ENCODE measurements around the gene REPS1. TPM values are rescaled to one million over a fixed set of nuclear protein-coding genes. Genes with fewer than 3 reads are reported as not detected.
"Not testable (repeated sequence)": the region's sequence is repeated elsewhere in the genome, so short reads cannot be mapped to it uniquely, and the experiment has no call there.

Gene REPS1
- total RNA-seq, 2 donors from 2014 or later = 92.0 to 92.9 TPM

DNA sequence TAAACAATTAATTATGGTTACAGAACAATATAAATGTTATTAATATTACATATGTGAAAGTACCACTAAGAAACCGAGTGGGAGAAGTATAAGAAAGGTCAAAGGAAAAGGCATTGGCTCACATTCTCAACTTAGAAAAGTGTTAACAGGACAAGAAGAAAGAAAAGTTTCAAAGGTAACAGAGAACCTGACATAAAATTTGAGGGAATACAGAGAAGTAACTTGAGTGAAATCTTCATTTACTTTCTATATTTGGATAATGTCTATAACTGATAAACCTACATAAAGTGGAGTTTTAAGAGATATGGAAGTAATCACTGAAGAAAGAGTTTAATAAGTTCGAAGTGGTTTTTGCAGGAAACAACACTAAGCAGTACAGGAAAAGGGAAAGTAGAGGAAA is 30.1 kb downstream of the REPS1 start:
- ATAC-seq (replicated peaks in 1 of 2) = no peak
- peak overlapping the region; percentile 82 for H3K27ac Mint-ChIP-seq
- H3K4me3 Mint-ChIP-seq = peak overlapping the region in 1 of 2 donors; percentile 58
- no peaks in the 10 kb centered on the region for H3K27me3 Mint-ChIP-seq (ENCODE audit: low read depth)
- H3K36me3 Mint-ChIP-seq (ENCODE audit: insufficient read depth in 2 of 2) = peaks cover 2 to 5% of the 10 kb centered on the region in 2 donors
- no peak for DNase-seq
- H3K4me1 Mint-ChIP-seq (ENCODE audit: low read depth) = peaks cover 52% of the 10 kb centered on the region
- H3K9me3 Mint-ChIP-seq = no peaks in the 10 kb centered on the region

DNA sequence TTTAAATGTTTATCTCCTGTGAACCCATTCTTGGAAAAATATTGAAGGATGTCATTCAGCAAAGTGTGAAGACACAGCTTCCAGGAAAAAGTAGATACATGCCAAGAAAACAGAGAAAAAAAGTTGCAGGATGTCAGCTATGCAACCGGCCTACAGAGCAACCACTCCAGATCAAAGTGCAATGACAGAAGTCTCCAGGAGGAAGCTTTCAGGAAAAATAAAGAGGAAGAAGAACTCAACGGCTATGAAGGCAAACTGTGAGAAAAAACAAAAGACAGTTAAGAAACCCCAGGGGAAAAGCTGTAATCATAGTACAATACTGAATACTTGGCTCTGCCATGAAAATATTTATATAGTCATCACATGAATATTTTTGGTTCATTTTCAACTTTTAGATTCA is 30.6 kb downstream of the REPS1 start:
- Mint-ChIP-seq H3K27ac (no peak overlapping the region), H3K27me3 (ENCODE audit: low read depth) (no peaks in the 10 kb centered on the region), H3K36me3 (ENCODE audit: insufficient read depth in 2 of 2) (peaks cover 2 to 5% of the 10 kb centered on the region in 2 donors), H3K9me3 (no peaks in the 10 kb centered on the region), H3K4me1 (ENCODE audit: low read depth) (peaks cover 57% of the 10 kb centered on the region), H3K4me3 (peak overlapping the region in 1 of 2 donors; percentile 49)
- ATAC-seq (replicated peaks in 1 of 2) (no peak), DNase-seq (no peak)

DNA sequence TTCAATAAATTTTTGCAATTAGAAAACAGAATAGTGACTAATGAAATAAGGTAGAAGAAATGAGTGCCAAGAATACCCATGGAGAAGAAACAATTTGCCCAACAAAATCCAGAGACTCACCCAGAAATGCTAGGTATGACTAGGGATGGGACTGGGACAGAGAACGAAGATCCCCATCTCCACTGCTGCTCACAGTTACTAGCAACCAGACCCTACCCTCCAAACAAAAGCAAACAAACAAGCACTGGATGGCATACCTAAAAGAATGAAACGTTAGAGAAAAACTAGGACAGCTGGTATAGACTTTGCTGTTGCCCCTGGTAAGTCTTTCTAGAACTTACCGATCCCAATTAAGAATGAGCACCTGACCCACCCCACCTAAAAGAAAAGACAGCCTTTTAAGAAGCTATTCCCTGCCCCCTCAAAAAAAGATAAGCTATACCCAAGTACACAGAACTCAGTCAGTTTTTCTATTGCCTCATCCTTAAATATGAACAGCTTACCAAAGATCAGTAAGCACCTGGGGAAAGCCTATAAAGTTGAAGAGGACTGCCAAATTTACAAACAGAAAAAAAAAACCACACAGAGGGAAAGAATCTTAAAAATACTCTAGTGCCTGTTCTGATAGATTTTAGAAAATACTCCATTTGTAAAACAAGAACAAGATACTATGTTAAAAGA is 31.7 kb downstream of the REPS1 start:
- H3K27me3 Mint-ChIP-seq (ENCODE audit: low read depth) = no peaks in the 10 kb centered on the region
- H3K4me3 Mint-ChIP-seq = no peak overlapping the region
- H3K4me1 Mint-ChIP-seq (ENCODE audit: low read depth) = peaks cover 64% of the 10 kb centered on the region
- H3K9me3 Mint-ChIP-seq = no peaks in the 10 kb centered on the region
- H3K27ac Mint-ChIP-seq = peak overlapping the region; percentile 29
- ATAC-seq (replicated peaks in 1 of 2) = no peak
- H3K36me3 Mint-ChIP-seq (ENCODE audit: insufficient read depth in 2 of 2) = peaks cover 2 to 5% of the 10 kb centered on the region in 2 donors
- no peak for DNase-seq

DNA sequence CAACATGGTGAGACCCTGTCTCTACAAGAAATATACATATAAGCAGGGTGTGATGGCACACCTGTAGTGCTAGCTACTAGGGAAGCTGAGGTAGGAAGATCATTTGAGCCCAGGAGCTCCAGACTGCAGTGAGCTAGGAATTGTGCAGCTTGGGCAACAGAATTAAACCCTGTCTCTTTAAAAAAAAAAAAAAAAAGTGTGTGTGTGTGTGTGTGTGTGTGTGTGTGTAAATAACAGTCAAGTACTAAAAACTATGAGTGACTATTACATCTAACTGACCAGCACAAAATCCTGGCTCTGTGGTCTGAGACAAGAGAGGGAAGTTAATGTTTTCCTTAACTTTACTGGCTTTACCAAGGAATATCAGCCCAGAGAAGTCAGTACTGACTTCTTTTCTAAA is 32.8 kb downstream of the REPS1 start:
- ATAC-seq (replicated peaks in 1 of 2) (no peak), DNase-seq (no peak)
- H3K27me3 Mint-ChIP-seq (ENCODE audit: low read depth) = no peaks in the 10 kb centered on the region
- H3K36me3 Mint-ChIP-seq (ENCODE audit: insufficient read depth in 2 of 2) = peaks cover 2 to 5% of the 10 kb centered on the region in 2 donors
- H3K4me1 Mint-ChIP-seq (ENCODE audit: low read depth) = peaks cover 67% of the 10 kb centered on the region
- no peaks in the 10 kb centered on the region for H3K9me3 Mint-ChIP-seq
- no peak overlapping the region for H3K4me3 Mint-ChIP-seq
- H3K27ac Mint-ChIP-seq = no peak overlapping the region

DNA sequence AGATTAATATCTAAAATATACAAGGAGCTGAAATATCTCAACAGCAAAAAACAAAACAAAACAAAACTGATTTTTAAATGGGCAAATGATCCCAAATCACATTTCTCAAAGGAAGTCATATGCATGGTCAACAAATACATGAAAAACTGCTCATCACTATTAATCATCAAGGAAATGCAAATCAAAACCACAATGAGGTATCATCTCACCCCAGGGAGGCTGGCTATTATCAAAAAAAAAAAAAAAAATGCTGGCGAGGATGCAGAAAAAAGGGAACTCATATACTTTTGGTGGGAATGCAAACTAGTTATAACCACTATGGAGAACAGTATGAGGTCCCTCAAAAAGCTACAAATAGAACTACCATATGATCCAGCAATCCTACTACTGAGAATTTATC is 34.6 kb downstream of the REPS1 start:
- ATAC-seq (replicated peaks in 1 of 2) (no peak), DNase-seq (no peak)
- Mint-ChIP-seq H3K4me1 (ENCODE audit: low read depth) (peaks cover 74% of the 10 kb centered on the region), H3K4me3 (peak overlapping the region in 1 of 2 donors; percentile 5), H3K27ac (peak overlapping the region; percentile 92), H3K9me3 (no peaks in the 10 kb centered on the region), H3K27me3 (ENCODE audit: low read depth) (no peaks in the 10 kb centered on the region), H3K36me3 (ENCODE audit: insufficient read depth in 2 of 2) (peaks cover 2 to 5% of the 10 kb centered on the region in 2 donors)

DNA sequence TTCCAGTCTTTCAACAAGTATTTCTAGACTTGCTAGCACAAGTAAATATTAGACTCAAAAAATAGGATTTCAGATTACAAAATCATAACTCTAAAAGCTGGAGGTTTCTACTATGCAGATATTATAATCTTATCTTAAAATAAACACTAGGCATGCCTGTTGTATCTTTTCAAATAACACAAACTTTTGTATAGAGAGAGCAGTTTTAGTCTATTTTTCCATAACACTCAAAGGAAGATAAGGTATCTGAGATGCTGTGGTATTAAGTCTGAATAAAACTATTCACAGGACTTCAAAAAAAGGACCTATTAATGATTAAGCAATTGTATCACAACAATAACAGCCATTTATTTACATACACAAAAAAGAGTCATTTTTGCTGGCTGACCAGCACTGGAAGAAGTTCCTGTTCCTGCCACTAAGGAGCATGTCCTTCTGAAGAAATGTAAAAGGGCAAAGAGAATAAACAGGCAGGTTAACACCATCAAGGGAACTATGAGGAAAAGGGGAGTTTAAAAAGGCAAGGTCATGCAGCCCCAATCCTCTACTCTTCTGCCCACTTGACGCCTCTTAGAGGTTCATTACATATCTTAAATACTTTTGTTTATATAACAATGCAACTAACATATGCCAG is 39.4 kb downstream of the REPS1 start:
- no peak overlapping the region for H3K4me3 Mint-ChIP-seq
- no peak for DNase-seq
- H3K27ac Mint-ChIP-seq = peak overlapping the region; percentile 97
- H3K27me3 Mint-ChIP-seq (ENCODE audit: low read depth) = no peaks in the 10 kb centered on the region
- no peaks in the 10 kb centered on the region for H3K9me3 Mint-ChIP-seq
- H3K4me1 Mint-ChIP-seq (ENCODE audit: low read depth) = peaks cover 82% of the 10 kb centered on the region
- no peak for ATAC-seq (replicated peaks in 1 of 2)
- peaks cover 4 to 13% of the 10 kb centered on the region in 2 donors for H3K36me3 Mint-ChIP-seq (ENCODE audit: insufficient read depth in 2 of 2)

DNA sequence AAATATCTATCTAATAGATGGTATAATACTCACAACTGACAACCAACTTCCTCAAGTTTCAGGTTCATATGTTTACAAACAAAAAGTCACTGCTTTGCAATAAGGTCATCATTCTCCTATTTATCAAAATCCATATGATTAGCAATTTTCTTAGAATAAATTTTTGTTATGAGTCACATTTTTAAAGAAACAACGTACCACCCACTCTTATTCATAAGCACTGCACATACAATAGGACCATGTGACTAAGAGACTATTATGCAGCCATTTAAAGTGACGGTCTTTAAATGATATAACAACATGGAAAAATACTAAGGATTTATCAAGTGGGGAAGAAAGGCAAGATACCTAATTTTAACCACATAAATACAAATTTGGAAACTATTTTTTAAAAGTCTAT is 40.0 kb downstream of the REPS1 start:
- peaks cover 4 to 12% of the 10 kb centered on the region in 2 donors for H3K36me3 Mint-ChIP-seq (ENCODE audit: insufficient read depth in 2 of 2)
- ATAC-seq (replicated peaks in 1 of 2) (no peak), DNase-seq (no peak)
- H3K4me3 Mint-ChIP-seq = peak overlapping the region in 1 of 2 donors; percentile 77
- no peaks in the 10 kb centered on the region for H3K9me3 Mint-ChIP-seq
- peaks cover 76% of the 10 kb centered on the region for H3K4me1 Mint-ChIP-seq (ENCODE audit: low read depth)
- no peaks in the 10 kb centered on the region for H3K27me3 Mint-ChIP-seq (ENCODE audit: low read depth)
- peak overlapping the region; percentile 97 for H3K27ac Mint-ChIP-seq

DNA sequence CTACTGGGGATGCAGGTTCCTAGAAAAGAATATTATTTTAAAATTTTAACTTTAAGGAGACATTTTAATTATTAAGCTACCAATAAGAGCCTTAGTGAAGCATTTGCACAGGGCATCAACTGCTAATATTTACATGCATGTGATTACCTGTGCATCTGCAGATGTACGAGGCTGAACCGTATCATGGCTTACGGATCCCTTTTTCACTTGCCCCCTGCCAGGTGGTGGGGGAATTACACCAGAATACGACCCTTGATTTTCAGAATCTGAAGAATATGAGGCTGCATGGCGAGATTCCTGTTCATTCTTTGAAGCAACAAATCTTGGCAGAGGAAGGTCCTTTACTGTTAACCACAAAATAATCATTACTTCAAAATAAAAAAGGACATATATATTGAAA is 42.7 kb downstream of the REPS1 start:
- H3K36me3 Mint-ChIP-seq (ENCODE audit: insufficient read depth in 2 of 2) = peaks cover 4 to 21% of the 10 kb centered on the region in 2 donors
- no peaks in the 10 kb centered on the region for H3K27me3 Mint-ChIP-seq (ENCODE audit: low read depth)
- ATAC-seq (replicated peaks in 1 of 2) = no peak
- peaks cover 60% of the 10 kb centered on the region for H3K4me1 Mint-ChIP-seq (ENCODE audit: low read depth)
- H3K9me3 Mint-ChIP-seq = no peaks in the 10 kb centered on the region
- DNase-seq = peak in 1 of 2 donors; percentile 13
- peak overlapping the region in 1 of 2 donors; percentile 25 for H3K4me3 Mint-ChIP-seq
- H3K27ac Mint-ChIP-seq = no peak overlapping the region

DNA sequence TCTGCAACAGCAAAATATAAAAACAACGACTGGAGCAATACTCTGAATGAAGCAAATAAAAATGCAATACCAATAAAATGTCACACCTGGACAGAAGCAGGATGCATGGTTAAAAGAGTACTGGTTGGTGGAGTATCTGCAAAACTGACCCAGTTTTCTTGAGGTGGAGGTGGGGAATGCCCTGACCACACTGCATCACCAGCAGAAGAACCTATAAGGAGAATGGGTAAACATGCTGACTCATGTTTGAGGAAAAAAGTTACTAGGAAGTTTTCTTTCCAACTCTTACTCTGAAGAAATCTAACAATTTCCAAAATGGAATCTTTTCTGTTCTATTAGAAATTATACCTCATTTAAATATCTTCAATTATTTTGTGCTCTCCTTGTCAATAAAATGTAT is 43.6 kb downstream of the REPS1 start:
- DNase-seq = peak; percentile 22 to 39
- Mint-ChIP-seq H3K27me3 (ENCODE audit: low read depth) (no peaks in the 10 kb centered on the region), H3K36me3 (ENCODE audit: insufficient read depth in 2 of 2) (peaks cover 4 to 26% of the 10 kb centered on the region in 2 donors), H3K4me1 (ENCODE audit: low read depth) (peaks cover 51% of the 10 kb centered on the region), H3K4me3 (peak overlapping the region in 1 of 2 donors; percentile 14), H3K27ac (peak overlapping the region; percentile 42), H3K9me3 (no peaks in the 10 kb centered on the region)
- ATAC-seq (replicated peaks in 1 of 2) = no peak

DNA sequence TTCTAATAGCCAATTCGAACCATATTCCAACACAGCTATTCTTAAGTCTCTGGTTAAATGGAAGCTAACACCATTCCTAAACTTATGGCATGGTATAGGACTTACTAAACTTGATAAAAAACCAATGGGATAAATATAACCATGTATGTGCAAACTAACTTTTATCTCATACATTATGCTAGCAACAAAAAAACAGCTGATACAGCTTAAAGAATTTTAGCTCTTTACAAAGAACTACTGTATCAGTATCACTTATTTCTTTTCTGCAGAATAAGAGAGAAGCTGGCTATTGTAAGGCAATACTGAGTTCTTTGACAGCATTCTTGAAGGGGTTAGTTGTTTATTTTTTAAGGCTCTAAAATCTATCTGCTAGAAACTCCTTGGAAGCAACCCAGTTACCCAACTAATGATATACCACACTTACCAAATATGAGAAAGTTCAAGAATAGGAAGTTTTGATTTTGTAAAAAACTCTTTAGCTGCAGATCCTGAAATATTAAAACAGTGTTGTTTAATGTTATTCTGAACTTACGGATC is 44.9 kb downstream of the REPS1 start:
- H3K36me3 Mint-ChIP-seq (ENCODE audit: insufficient read depth in 2 of 2) = peaks cover 4 to 32% of the 10 kb centered on the region in 2 donors
- DNase-seq = no peak
- H3K27ac Mint-ChIP-seq = no peak overlapping the region
- H3K9me3 Mint-ChIP-seq = no peaks in the 10 kb centered on the region
- H3K4me3 Mint-ChIP-seq = no peak overlapping the region
- H3K4me1 Mint-ChIP-seq (ENCODE audit: low read depth) = peaks cover 39% of the 10 kb centered on the region
- ATAC-seq (replicated peaks in 1 of 2) = no peak
- no peaks in the 10 kb centered on the region for H3K27me3 Mint-ChIP-seq (ENCODE audit: low read depth)

DNA sequence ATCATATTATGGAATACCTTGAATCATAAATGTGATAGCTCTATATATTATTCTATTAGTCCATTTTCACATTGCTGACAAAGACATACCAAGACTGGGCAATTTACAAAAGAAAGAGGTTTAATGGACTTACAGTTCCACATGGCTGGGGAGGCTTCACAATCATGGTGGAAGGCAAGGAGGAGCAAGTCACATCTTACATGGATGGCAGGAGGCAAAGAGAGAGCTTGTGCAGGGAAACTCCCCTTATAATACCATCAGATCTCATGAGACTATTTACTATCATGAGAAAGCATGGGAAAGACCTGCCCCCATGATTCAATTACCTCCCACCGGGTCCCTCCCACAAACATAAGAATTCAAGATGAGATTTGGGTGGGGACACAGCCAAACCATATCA is 51.2 kb downstream of the REPS1 start:
- not testable (repeated sequence) for H3K27ac Mint-ChIP-seq; DNase-seq; H3K4me3 Mint-ChIP-seq; ATAC-seq (replicated peaks in 1 of 2); H3K4me1 Mint-ChIP-seq (ENCODE audit: low read depth); H3K27me3 Mint-ChIP-seq (ENCODE audit: low read depth); H3K9me3 Mint-ChIP-seq
- peaks cover 8 to 40% of the 10 kb centered on the region in 2 donors for H3K36me3 Mint-ChIP-seq (ENCODE audit: insufficient read depth in 2 of 2)

DNA sequence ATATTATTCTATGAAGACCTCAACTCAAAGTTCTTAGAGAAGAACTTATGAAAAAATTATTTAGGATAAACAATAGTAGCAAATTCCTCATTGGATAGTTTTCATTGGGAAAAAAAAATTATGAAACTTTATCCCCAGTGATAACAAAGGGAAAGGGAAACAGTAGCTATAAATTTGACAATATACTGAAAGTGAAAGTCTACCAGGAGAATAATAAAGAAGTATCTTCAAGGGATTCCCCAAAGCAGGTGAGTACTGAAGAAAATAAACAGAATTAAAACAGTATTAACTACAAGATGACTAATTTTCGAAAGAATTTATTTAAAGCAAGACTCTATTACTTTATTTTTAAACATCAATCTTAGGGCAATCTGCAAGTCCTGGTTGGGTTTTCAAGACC is 56.4 kb downstream of the REPS1 start:
- H3K4me1 Mint-ChIP-seq (ENCODE audit: low read depth) = no peaks in the 10 kb centered on the region
- no peak overlapping the region for H3K27ac Mint-ChIP-seq
- no peaks in the 10 kb centered on the region for H3K27me3 Mint-ChIP-seq (ENCODE audit: low read depth)
- no peak overlapping the region for H3K4me3 Mint-ChIP-seq
- H3K36me3 Mint-ChIP-seq (ENCODE audit: insufficient read depth in 2 of 2) = peaks cover 2 to 18% of the 10 kb centered on the region in 2 donors
- peaks cover under 1 to 2% of the 10 kb centered on the region in 2 donors for H3K9me3 Mint-ChIP-seq
- ATAC-seq (replicated peaks in 1 of 2) = no peak
- DNase-seq = no peak

DNA sequence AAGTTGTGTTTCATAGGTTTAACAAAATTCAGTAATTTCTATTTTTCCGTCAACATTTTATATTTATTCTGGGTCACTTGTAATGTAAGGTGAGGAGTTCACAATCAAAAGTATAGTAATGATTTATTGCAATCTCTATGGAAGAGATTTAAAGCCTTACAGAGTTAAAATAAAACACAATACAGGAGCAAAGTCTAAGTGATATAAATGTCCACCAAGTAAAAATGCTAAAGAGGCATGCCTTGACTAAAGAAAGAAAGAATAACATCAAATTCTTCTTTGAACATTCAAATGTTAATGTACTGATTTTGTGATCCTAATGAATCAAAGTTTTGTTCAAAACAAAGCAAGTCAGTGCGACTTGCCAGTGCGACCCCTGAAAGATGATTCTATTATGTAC is 61.5 kb downstream of the REPS1 start:
- H3K27me3 Mint-ChIP-seq (ENCODE audit: low read depth) = no peaks in the 10 kb centered on the region
- H3K27ac Mint-ChIP-seq = no peak overlapping the region

More for the DNA sequence above, 61.5 kb downstream of the REPS1 start:
- ATAC-seq (replicated peaks in 1 of 2) (no peak), DNase-seq (no peak)
- Mint-ChIP-seq H3K36me3 (ENCODE audit: insufficient read depth in 2 of 2) (peaks cover 0 to 14% of the 10 kb centered on the region in 2 donors), H3K9me3 (no peaks in the 10 kb centered on the region), H3K4me3 (no peak overlapping the region), H3K4me1 (ENCODE audit: low read depth) (no peaks in the 10 kb centered on the region)
